ENCODE data around the gene SMIM36.
"Not testable (repeated sequence)": the region's sequence is repeated elsewhere in the genome, so short reads cannot be mapped to it uniquely, and the experiment has no call there.

Gene SMIM36

DNA sequence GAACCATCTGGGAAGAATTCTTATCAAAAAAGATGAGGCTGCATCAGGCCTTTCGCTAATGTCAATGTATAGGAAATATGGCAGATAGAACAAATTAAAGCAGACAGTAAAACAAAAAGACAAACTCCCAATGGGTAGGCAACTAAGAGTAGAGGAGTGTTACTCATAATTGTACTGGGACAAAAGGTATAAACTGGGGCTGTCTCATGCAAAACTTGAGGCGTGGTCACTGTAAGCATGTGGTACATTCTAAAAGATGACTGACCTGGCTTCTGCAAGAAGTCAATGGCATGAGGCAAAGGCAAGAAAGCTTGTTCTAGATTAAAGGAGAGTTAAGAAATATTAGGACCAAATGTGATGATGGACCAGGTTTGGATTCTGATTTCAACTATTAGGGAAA, 26.7 kb downstream of the SMIM36 start:
- Histone ChIP-seq H3K36me3 (ENCODE audit: control insufficient read depth, insufficient read depth, low read length) (no peaks in the 10 kb centered on the region), H3K4me3 (ENCODE audit: insufficient read depth, low read depth, low read length, poor library complexity, severe bottlenecking) (no peak overlapping the region), H3K4me1 (ENCODE audit: control insufficient read depth, insufficient read depth, low read length, poor library complexity, severe bottlenecking) (no peaks in the 10 kb centered on the region), H3K9me3 (ENCODE audit: control insufficient read depth, low read length) (no peaks in the 10 kb centered on the region), H3K27ac (ENCODE audit: insufficient read depth, low read length, poor library complexity, severe bottlenecking) (no peak overlapping the region), H3K27me3 (replicated peaks; ENCODE audit: control insufficient read depth, insufficient read depth, low read length, poor library complexity, severe bottlenecking) (no peaks in the 10 kb centered on the region)
- no peak for DNase-seq

- Histone ChIP-seq H3K4me3 (ENCODE audit: insufficient read depth, low read depth, low read length, poor library complexity, severe bottlenecking) (no peak overlapping the region), H3K27me3 (replicated peaks; ENCODE audit: control insufficient read depth, insufficient read depth, low read length, poor library complexity, severe bottlenecking) (no peaks in the 10 kb centered on the region), H3K4me1 (ENCODE audit: control insufficient read depth, insufficient read depth, low read length, poor library complexity, severe bottlenecking) (no peaks in the 10 kb centered on the region), H3K36me3 (ENCODE audit: control insufficient read depth, insufficient read depth, low read length) (no peaks in the 10 kb centered on the region), H3K9me3 (ENCODE audit: control insufficient read depth, low read length) (no peaks in the 10 kb centered on the region), H3K27ac (ENCODE audit: insufficient read depth, low read length, poor library complexity, severe bottlenecking) (no peak overlapping the region)
- no peak for DNase-seq
Measured at GRCh38 chr17:55482591-55483389, 28.5 kb downstream of the SMIM36 start.

DNA sequence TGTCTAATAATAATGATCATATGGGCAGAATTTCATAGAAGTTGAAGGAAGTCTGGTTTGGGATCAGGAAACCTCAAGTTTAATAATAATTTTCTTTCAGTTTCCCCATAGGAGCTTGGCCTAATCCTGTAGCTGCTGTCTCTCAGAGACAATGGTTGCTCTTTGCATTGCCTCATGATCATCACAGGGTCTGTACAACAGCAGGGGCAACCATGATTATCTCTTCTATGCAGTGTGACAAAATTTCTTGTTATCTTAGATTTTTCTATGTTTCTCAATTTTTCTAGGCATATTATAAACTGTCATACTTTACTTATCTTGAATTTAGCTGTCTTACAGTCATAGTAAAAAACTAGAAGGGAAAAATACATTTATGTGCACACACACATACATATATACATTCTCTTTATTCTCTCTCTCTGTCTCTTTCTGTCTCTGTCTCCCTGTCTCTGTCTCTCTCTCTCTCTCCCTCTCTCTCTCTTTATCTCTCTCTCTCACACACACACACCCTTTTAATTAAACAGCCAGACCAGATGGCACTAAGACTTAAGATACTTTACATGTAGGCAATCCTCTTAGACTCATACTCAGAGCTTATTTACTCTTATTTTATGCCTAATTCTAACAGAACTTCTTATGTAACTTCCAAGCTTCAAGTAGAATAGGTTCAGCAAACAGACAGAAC, 30.5 kb downstream of the SMIM36 start:
- H3K27me3 ChIP-seq (replicated peaks; ENCODE audit: control insufficient read depth, insufficient read depth, low read length, poor library complexity, severe bottlenecking) = no peaks in the 10 kb centered on the region
- H3K9me3 ChIP-seq (ENCODE audit: control insufficient read depth, low read length) = no peaks in the 10 kb centered on the region
- H3K36me3 ChIP-seq (ENCODE audit: control insufficient read depth, insufficient read depth, low read length) = no peaks in the 10 kb centered on the region
- no peak for DNase-seq
- no peak overlapping the region for H3K27ac ChIP-seq (ENCODE audit: insufficient read depth, low read length, poor library complexity, severe bottlenecking)
- no peak overlapping the region for H3K4me3 ChIP-seq (ENCODE audit: insufficient read depth, low read depth, low read length, poor library complexity, severe bottlenecking)
- no peaks in the 10 kb centered on the region for H3K4me1 ChIP-seq (ENCODE audit: control insufficient read depth, insufficient read depth, low read length, poor library complexity, severe bottlenecking)

- no peak overlapping the region for H3K4me3 ChIP-seq (ENCODE audit: insufficient read depth, low read depth, low read length, poor library complexity, severe bottlenecking)
- no peaks in the 10 kb centered on the region for H3K27me3 ChIP-seq (replicated peaks; ENCODE audit: control insufficient read depth, insufficient read depth, low read length, poor library complexity, severe bottlenecking)
- no peaks in the 10 kb centered on the region for H3K9me3 ChIP-seq (ENCODE audit: control insufficient read depth, low read length)
- H3K27ac ChIP-seq (ENCODE audit: insufficient read depth, low read length, poor library complexity, severe bottlenecking) = no peak overlapping the region
- no peaks in the 10 kb centered on the region for H3K36me3 ChIP-seq (ENCODE audit: control insufficient read depth, insufficient read depth, low read length)
- DNase-seq = no peak
- H3K4me1 ChIP-seq (ENCODE audit: control insufficient read depth, insufficient read depth, low read length, poor library complexity, severe bottlenecking) = no peaks in the 10 kb centered on the region
Measured at GRCh38 chr17:55479903-55480302, 31.3 kb downstream of the SMIM36 start.

GRCh38 chr17:55478971-55479370, 32.3 kb downstream of the SMIM36 start:
- Histone ChIP-seq H3K9me3 (ENCODE audit: control insufficient read depth, low read length) (no peaks in the 10 kb centered on the region), H3K4me3 (ENCODE audit: insufficient read depth, low read depth, low read length, poor library complexity, severe bottlenecking) (no peak overlapping the region), H3K27ac (ENCODE audit: insufficient read depth, low read length, poor library complexity, severe bottlenecking) (no peak overlapping the region), H3K27me3 (replicated peaks; ENCODE audit: control insufficient read depth, insufficient read depth, low read length, poor library complexity, severe bottlenecking) (no peaks in the 10 kb centered on the region), H3K36me3 (ENCODE audit: control insufficient read depth, insufficient read depth, low read length) (no peaks in the 10 kb centered on the region), H3K4me1 (ENCODE audit: control insufficient read depth, insufficient read depth, low read length, poor library complexity, severe bottlenecking) (no peaks in the 10 kb centered on the region)
- DNase-seq = no peak

DNA sequence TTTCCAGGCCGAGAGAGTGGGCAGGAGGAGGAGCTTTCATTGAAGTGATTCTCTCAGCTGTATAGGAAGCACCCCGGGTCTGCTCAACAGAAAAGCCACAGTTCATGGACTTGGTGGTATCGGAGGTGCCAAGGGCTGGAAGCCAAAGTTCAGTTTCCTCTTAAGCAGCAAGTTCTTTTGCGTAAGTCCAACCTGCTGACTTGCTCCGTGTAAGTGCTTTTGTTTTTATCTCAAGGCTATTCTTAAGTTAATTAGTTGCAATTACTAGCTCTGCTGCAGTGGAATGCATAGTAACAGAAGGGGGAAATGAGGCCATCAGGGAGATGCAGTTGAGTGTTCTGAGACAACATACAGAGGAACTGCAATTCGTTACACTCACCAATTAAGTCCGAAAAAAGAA, 44.6 kb downstream of the SMIM36 start:
- H3K36me3 ChIP-seq (ENCODE audit: control insufficient read depth, insufficient read depth, low read length) = no peaks in the 10 kb centered on the region
- no peak for DNase-seq
- no peaks in the 10 kb centered on the region for H3K4me1 ChIP-seq (ENCODE audit: control insufficient read depth, insufficient read depth, low read length, poor library complexity, severe bottlenecking)
- no peaks in the 10 kb centered on the region for H3K9me3 ChIP-seq (ENCODE audit: control insufficient read depth, low read length)
- no peak overlapping the region for H3K27ac ChIP-seq (ENCODE audit: insufficient read depth, low read length, poor library complexity, severe bottlenecking)
- H3K4me3 ChIP-seq (ENCODE audit: insufficient read depth, low read depth, low read length, poor library complexity, severe bottlenecking) = no peak overlapping the region
- H3K27me3 ChIP-seq (replicated peaks; ENCODE audit: control insufficient read depth, insufficient read depth, low read length, poor library complexity, severe bottlenecking) = no peaks in the 10 kb centered on the region

- not testable (repeated sequence) for H3K27ac ChIP-seq (ENCODE audit: insufficient read depth, low read length, poor library complexity, severe bottlenecking); DNase-seq; H3K4me1 ChIP-seq (ENCODE audit: control insufficient read depth, insufficient read depth, low read length, poor library complexity, severe bottlenecking); H3K9me3 ChIP-seq (ENCODE audit: control insufficient read depth, low read length); H3K4me3 ChIP-seq (ENCODE audit: insufficient read depth, low read depth, low read length, poor library complexity, severe bottlenecking); H3K27me3 ChIP-seq (replicated peaks; ENCODE audit: control insufficient read depth, insufficient read depth, low read length, poor library complexity, severe bottlenecking); H3K36me3 ChIP-seq (ENCODE audit: control insufficient read depth, insufficient read depth, low read length)
Measured at GRCh38 chr17:55465771-55466170, 45.5 kb downstream of the SMIM36 start.

- DNase-seq = no peak
- no peaks in the 10 kb centered on the region for H3K36me3 ChIP-seq (ENCODE audit: control insufficient read depth, insufficient read depth, low read length)
- H3K27ac ChIP-seq (ENCODE audit: insufficient read depth, low read length, poor library complexity, severe bottlenecking) = no peak overlapping the region
- H3K9me3 ChIP-seq (ENCODE audit: control insufficient read depth, low read length) = no peaks in the 10 kb centered on the region
- H3K4me3 ChIP-seq (ENCODE audit: insufficient read depth, low read depth, low read length, poor library complexity, severe bottlenecking) = no peak overlapping the region
- H3K27me3 ChIP-seq (replicated peaks; ENCODE audit: control insufficient read depth, insufficient read depth, low read length, poor library complexity, severe bottlenecking) = no peaks in the 10 kb centered on the region
- H3K4me1 ChIP-seq (ENCODE audit: control insufficient read depth, insufficient read depth, low read length, poor library complexity, severe bottlenecking) = no peaks in the 10 kb centered on the region
Measured at GRCh38 chr17:55463600-55463999, 47.7 kb downstream of the SMIM36 start.

DNA sequence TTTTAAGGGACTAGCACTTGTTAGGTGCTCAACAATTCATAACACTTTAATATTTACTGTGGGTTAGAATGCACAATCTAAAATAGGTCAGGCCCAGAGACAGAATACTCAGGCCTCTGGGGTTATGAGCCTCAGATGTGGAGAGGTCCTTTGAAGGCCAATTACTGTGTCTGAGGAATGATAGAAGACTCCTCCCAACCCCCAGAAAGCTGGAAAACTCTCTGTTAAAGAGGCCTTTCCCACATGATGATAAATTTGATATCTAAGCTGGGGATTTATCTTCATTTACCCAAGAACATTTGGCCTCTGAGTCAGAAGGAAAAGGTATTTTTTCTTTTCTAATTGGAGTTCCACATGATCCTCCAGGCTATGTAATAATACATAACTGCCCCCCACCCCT, 48.5 kb downstream of the SMIM36 start:
- Histone ChIP-seq H3K4me3 (ENCODE audit: insufficient read depth, low read depth, low read length, poor library complexity, severe bottlenecking) (no peak overlapping the region), H3K27me3 (replicated peaks; ENCODE audit: control insufficient read depth, insufficient read depth, low read length, poor library complexity, severe bottlenecking) (no peaks in the 10 kb centered on the region)

DNA sequence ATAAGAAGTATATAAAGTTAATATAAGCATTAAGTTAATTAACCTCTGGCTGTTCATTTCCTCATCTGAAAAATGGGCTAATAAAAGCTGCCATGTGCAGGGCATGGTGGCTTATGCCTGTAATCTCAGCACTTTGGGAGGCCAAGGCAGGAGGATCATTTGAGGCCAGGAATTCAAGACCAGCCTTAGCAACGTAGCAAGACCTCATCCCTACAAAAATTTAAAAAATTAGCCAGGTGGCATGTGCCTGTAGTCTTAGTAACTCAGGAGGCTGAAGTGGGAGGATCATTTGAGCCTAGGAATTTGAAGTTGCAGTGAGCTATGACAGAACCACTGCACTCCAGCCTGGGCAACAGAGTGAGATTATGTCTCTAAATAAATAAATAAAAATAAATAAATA, 49.0 kb downstream of the SMIM36 start:
- Histone ChIP-seq H3K27me3 (replicated peaks; ENCODE audit: control insufficient read depth, insufficient read depth, low read length, poor library complexity, severe bottlenecking) (no peaks in the 10 kb centered on the region), H3K9me3 (ENCODE audit: control insufficient read depth, low read length) (no peaks in the 10 kb centered on the region), H3K4me3 (ENCODE audit: insufficient read depth, low read depth, low read length, poor library complexity, severe bottlenecking) (no peak overlapping the region), H3K4me1 (ENCODE audit: control insufficient read depth, insufficient read depth, low read length, poor library complexity, severe bottlenecking) (no peaks in the 10 kb centered on the region), H3K36me3 (ENCODE audit: control insufficient read depth, insufficient read depth, low read length) (no peaks in the 10 kb centered on the region), H3K27ac (ENCODE audit: insufficient read depth, low read length, poor library complexity, severe bottlenecking) (no peak overlapping the region)
- no peak for DNase-seq

More for the DNA sequence above, 48.5 kb downstream of the SMIM36 start:
- no peaks in the 10 kb centered on the region for H3K36me3 ChIP-seq (ENCODE audit: control insufficient read depth, insufficient read depth, low read length)
- H3K27ac ChIP-seq (ENCODE audit: insufficient read depth, low read length, poor library complexity, severe bottlenecking) = no peak overlapping the region
- H3K4me1 ChIP-seq (ENCODE audit: control insufficient read depth, insufficient read depth, low read length, poor library complexity, severe bottlenecking) = no peaks in the 10 kb centered on the region
- DNase-seq = no peak
- no peaks in the 10 kb centered on the region for H3K9me3 ChIP-seq (ENCODE audit: control insufficient read depth, low read length)

Data from effector memory CD4-positive, alpha-beta T cell (primary cell).